Uterus (tissue), 4 donors: ENCODE measurements around the gene SAP30BP. TPM values are rescaled to one million over a fixed set of nuclear protein-coding genes. Genes with fewer than 3 reads are reported as not detected.

Experiments
- DNase-seq, 2 donors: peaks; one replicate each; pipeline ENCODE4 v3.0.0-alpha.2; 2019 to 2020
- H3K27ac ChIP-seq, 2 donors: fragments of 200-600 bp; sonication (generic); 1 replicate in 1 of 2; 2 replicates in 1 of 2; pipeline ENCODE4 v1.5.1; 2016 to 2018
- H3K27me3 ChIP-seq, 2 donors: fragments of 200-600 bp; sonication (generic); one replicate each; pipeline ENCODE4 v1.5.1; 2018 to 2019; ENCODE audit warnings: control low read depth in 1 of 2
- H3K36me3 ChIP-seq, 2 donors: fragments of 200-600 bp; sonication (generic); one replicate each; pipeline ENCODE4 v1.5.1; 2019; ENCODE audit warnings: control low read depth in 1 of 2
- H3K4me1 ChIP-seq, 2 donors: fragments of 200-600 bp; sonication (generic); one replicate each; pipeline ENCODE4 v1.5.1; 2018 to 2019; ENCODE audit warnings: control low read depth in 1 of 2
- H3K4me3 ChIP-seq, 2 donors: fragments of 200-600 bp; sonication (generic); 1 replicate in 1 of 2; 2 replicates in 1 of 2; pipeline ENCODE4 v1.5.1; 2018 to 2019; ENCODE audit warnings: mild to moderate bottlenecking in 1 of 2
- H3K9me3 ChIP-seq, 2 donors: fragments of 200-600 bp; sonication (generic); one replicate each; pipeline ENCODE4 v1.5.1; 2019; ENCODE audit warnings: control low read depth in 1 of 2
- CTCF ChIP-seq, 4 experiments: fragments of 200-600 bp in 2 of 4; fragments of 450-650 bp in 2 of 4; sonication (generic) in 2 of 4; IDR thresholded peaks; one replicate each; pipeline ENCODE4 v1.5.1; 2016 to 2019; ENCODE audit warnings: antibody characterized with exemption in 4 of 4, mild to moderate bottlenecking in 2 of 4, moderate library complexity in 1 of 4
- POLR2A ChIP-seq, 2 donors: fragments of 450-650 bp; IDR thresholded peaks; one replicate each; pipeline ENCODE4 v1.6.1; 2016; ENCODE audit warnings: antibody characterized with exemption in 2 of 2, mild to moderate bottlenecking in 1 of 2, moderate library complexity in 1 of 2
- intact Hi-C: fragments of 100-400 bp; cut with DNase I; formaldehyde crosslinking; loops from one replicate; pipeline ENCODE4 v1.15.1; 2023; ENCODE audit warnings: low total_unique reads
- total RNA-seq, 4 donors: library from RNA; depleted of rRNA in 3 of 4; stranded (reverse); fragments of >200 nt in 3 of 4; gene quantifications; one replicate each; pipeline versions ENCODE4 v1.1.0 to v1.2.4, GENCODE V29; 2014 to 2023
- donor health status: DM: yes; HTN: yes; CAD: no.

Gene SAP30BP
- total RNA-seq, 4 donors from 2014 or later: 14.1 to 87.7 (median 64.7) TPM

- no peaks in the 10 kb centered on the region for H3K36me3 ChIP-seq
- no peaks in the 10 kb centered on the region for H3K4me1 ChIP-seq
- intact Hi-C loops: no loop called here
- H3K9me3 ChIP-seq: no peaks in the 10 kb centered on the region
- TF ChIP-seq POLR2A (IDR thresholded peaks at IDR 0.05): no peak
- no peak for TF ChIP-seq CTCF (IDR thresholded peaks at IDR 0.05)
- no peak overlapping the region for H3K4me3 ChIP-seq
- no peak overlapping the region for H3K27ac ChIP-seq
- DNase-seq: no peak
- no peaks in the 10 kb centered on the region for H3K27me3 ChIP-seq
Measured at GRCh38 chr17:75729351-75729750, 62.2 kb downstream of the SAP30BP start.

GRCh38 chr17:75730065-75730464 is 62.9 kb downstream of the SAP30BP start:
- Histone ChIP-seq H3K4me3 (no peak overlapping the region), H3K4me1 (no peaks in the 10 kb centered on the region), H3K36me3 (no peaks in the 10 kb centered on the region), H3K9me3 (no peaks in the 10 kb centered on the region), H3K27ac (no peak overlapping the region), H3K27me3 (no peaks in the 10 kb centered on the region)
- DNase-seq: no peak
- no peak for TF ChIP-seq POLR2A (IDR thresholded peaks at IDR 0.05)
- no peak for TF ChIP-seq CTCF (IDR thresholded peaks at IDR 0.05)
- intact Hi-C loops: no loop called here

- H3K4me1 ChIP-seq: no peaks in the 10 kb centered on the region
- no peak overlapping the region for H3K27ac ChIP-seq
- intact Hi-C loops: no loop called here
- H3K4me3 ChIP-seq: no peak overlapping the region
- H3K27me3 ChIP-seq: no peaks in the 10 kb centered on the region
- H3K9me3 ChIP-seq: no peaks in the 10 kb centered on the region
- TF ChIP-seq CTCF (IDR thresholded peaks at IDR 0.05): no peak
- no peak for TF ChIP-seq POLR2A (IDR thresholded peaks at IDR 0.05)
- DNase-seq: no peak
- no peaks in the 10 kb centered on the region for H3K36me3 ChIP-seq
Measured at GRCh38 chr17:75731086-75731715, 64.1 kb downstream of the SAP30BP start.

GRCh38 chr17:75731716-75732498 is 64.8 kb downstream of the SAP30BP start:
- Histone ChIP-seq H3K36me3 (no peaks in the 10 kb centered on the region), H3K27ac (no peak overlapping the region)
- intact Hi-C loops: no loop called here

More at GRCh38 chr17:75731716-75732498, 64.8 kb downstream of the SAP30BP start:
- no peak for TF ChIP-seq CTCF (IDR thresholded peaks at IDR 0.05)
- no peak for TF ChIP-seq POLR2A (IDR thresholded peaks at IDR 0.05)
- no peaks in the 10 kb centered on the region for H3K27me3 ChIP-seq
- no peak for DNase-seq
- no peak overlapping the region for H3K4me3 ChIP-seq
- no peaks in the 10 kb centered on the region for H3K4me1 ChIP-seq
- no peaks in the 10 kb centered on the region for H3K9me3 ChIP-seq
